ENCODE data around the gene SCARB1. TPM values are rescaled to one million over a fixed set of nuclear protein-coding genes. Genes with fewer than 3 reads are reported as not detected.

The SCARB1 gene, protein sequence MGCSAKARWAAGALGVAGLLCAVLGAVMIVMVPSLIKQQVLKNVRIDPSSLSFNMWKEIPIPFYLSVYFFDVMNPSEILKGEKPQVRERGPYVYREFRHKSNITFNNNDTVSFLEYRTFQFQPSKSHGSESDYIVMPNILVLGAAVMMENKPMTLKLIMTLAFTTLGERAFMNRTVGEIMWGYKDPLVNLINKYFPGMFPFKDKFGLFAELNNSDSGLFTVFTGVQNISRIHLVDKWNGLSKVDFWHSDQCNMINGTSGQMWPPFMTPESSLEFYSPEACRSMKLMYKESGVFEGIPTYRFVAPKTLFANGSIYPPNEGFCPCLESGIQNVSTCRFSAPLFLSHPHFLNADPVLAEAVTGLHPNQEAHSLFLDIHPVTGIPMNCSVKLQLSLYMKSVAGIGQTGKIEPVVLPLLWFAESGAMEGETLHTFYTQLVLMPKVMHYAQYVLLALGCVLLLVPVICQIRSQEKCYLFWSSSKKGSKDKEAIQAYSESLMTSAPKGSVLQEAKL
- 12.9 and 63.1 TPM in 2 replicates for total RNA-seq

DNA sequence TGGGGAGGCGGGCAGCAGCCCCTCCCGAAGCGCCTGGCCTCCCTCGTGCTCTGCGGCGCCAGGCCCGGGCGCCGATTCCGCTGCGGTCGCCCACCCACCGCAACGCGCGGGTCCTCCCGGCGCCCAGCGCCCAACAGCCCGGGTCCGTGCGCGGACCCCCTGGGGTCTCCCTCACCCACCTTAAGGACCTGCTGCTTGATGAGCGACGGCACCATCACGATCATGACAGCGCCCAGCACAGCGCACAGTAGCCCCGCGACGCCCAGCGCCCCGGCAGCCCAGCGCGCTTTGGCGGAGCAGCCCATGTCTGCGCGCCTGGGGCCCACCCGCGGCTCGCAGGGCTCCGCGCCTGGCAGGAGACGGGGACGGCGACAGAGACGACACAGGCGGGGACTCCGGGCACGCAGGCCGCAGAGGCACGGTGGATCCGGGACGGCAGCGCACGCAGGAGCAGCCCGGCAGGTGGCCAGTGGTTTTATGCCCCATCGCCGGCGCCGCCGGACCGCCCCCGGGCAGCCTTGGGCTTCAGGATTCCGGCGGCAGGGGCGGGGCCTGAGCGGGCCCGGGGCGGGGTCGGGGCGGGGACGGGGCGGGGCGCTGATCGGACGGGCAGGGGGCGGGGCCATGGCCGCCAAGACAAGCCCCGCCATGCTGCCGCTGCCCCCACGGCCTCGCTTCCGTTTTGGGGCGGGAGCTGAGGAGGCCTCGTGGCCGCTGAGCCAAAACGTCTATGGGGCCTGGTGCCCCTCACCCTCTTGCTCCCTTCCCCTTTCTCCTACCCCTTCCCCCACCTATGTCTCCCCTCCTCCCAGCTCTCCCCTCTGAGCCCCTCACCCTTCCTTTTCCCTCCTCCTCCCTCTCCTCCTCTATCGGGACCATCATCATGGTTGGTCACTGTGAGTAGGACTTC, at the start of gene SCARB1:
Gene SCARB1 (minus strand): TSS at position 449 of the 910 bp plus-strand sequence. CDS start 144 bp downstream, at position 305.

Other genes starting within 250 kb of the SCARB1 start
- 1,041 and 1,251 TPM in 2 replicates for gene UBC, start 50.8 kb upstream of the SCARB1 start, total RNA-seq
- gene DHX37, start 125.3 kb upstream of the SCARB1 start, total RNA-seq: 7.6 and 12.9 TPM in 2 replicates
- 2.2 and 4.7 TPM in 2 replicates for gene BRI3BP, start 129.8 kb upstream of the SCARB1 start, total RNA-seq
- gene AACS, start 201.6 kb upstream of the SCARB1 start, total RNA-seq: 10.2 and 29.3 TPM in 2 replicates

Data from epithelial cell of alveolus of lung (primary cell).